Activated T-helper 17 cell treated with anti-CD3 and anti-CD28 coated beads, Interleukin-2, amount 50 U/mL, for 72 hours (primary cell): Measurements from ENCODE around the gene DHX32. TPM values are rescaled to one million over a fixed set of nuclear protein-coding genes. Genes with fewer than 3 reads are reported as not detected.

Source experiments
- ATAC-seq: fragments of 150-1000 bp; cut with Tn5 transposase; replicated peaks from 2 replicates; pipeline ENCODE4 v1.10.0; 2021; ENCODE audit warnings: mild to moderate bottlenecking, moderate library complexity
- H3K27ac Mint-ChIP-seq: one replicate; pipeline ENCODE4 v1.8.0; 2022; ENCODE audit warnings: mixed read lengths
- H3K27me3 Mint-ChIP-seq: one replicate; pipeline ENCODE4 v1.8.0; 2022; ENCODE audit warnings: mixed read lengths
- H3K36me3 Mint-ChIP-seq: one replicate; pipeline ENCODE4 v1.8.0; 2022; ENCODE audit warnings: low read depth, mild to moderate bottlenecking, mixed read lengths
- H3K4me1 Mint-ChIP-seq: one replicate; pipeline ENCODE4 v1.8.0; 2022; ENCODE audit warnings: mixed read lengths
- H3K4me3 Mint-ChIP-seq: one replicate; pipeline ENCODE4 v1.8.0; 2022; ENCODE audit warnings: mild to moderate bottlenecking, mixed read lengths
- H3K9me3 Mint-ChIP-seq: one replicate; pipeline ENCODE4 v1.8.0; 2022; ENCODE audit warnings: mixed read lengths
- total RNA-seq, 2 donors: library from RNA; stranded (reverse); gene quantifications; one replicate each; pipeline ENCODE4 v1.2.3, GENCODE V29; 2022

The DHX32 gene
- total RNA-seq, 2 donors from 2014 or later = 28.4 to 38.9 TPM

DNA sequence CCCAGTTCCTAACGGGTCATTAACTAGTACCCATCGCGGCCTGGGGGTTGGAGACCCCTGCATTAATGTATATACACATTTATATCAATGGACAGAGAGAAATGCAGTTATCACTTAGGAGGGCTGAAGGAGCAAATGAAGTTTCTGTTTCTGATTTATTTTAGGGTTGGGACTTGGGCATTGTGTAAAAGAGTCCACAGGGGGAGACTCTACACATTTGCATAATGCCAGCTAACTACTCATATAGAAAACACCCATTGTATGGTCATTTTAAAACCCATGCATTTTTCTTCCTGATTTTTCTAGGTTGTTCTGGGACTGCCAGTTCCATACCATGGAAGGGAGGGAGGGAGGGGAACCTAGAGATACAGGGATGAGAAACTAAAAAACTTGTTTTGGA is 34.2 kb downstream of the DHX32 start:
- no peak for ATAC-seq

DNA sequence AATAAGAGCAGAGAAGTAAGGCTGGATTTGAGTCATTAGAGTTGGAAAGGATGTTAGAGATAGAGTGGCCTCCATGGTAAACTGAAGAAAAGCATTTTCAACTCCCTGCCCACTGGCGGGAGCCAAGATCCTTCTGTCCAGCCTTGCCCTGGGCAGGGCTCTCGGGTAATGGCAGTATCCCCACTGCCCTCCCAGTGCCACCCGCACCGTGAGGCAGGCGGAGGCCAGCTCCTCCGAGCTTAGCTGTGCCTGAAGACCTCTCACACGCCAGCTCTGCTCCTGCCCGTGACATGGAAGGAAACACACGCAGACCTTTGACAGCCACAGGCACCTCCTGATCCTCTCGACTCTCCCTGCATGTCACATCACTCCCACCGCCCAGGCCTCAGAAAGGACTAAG is 35.5 kb downstream of the DHX32 start:
- no peaks in the 10 kb centered on the region for H3K9me3 Mint-ChIP-seq
- H3K27ac Mint-ChIP-seq = no peak overlapping the region
- H3K4me3 Mint-ChIP-seq = no peak overlapping the region
- no peaks in the 10 kb centered on the region for H3K4me1 Mint-ChIP-seq
- H3K27me3 Mint-ChIP-seq = no peaks in the 10 kb centered on the region
- no peak for ATAC-seq
- H3K36me3 Mint-ChIP-seq = peaks cover 51% of the 10 kb centered on the region

More for the DNA sequence above, 34.2 kb downstream of the DHX32 start:
- Mint-ChIP-seq H3K4me1 (no peaks in the 10 kb centered on the region), H3K4me3 (no peak overlapping the region), H3K27ac (no peak overlapping the region), H3K27me3 (no peaks in the 10 kb centered on the region), H3K9me3 (no peaks in the 10 kb centered on the region), H3K36me3 (peaks cover 51% of the 10 kb centered on the region)

DNA sequence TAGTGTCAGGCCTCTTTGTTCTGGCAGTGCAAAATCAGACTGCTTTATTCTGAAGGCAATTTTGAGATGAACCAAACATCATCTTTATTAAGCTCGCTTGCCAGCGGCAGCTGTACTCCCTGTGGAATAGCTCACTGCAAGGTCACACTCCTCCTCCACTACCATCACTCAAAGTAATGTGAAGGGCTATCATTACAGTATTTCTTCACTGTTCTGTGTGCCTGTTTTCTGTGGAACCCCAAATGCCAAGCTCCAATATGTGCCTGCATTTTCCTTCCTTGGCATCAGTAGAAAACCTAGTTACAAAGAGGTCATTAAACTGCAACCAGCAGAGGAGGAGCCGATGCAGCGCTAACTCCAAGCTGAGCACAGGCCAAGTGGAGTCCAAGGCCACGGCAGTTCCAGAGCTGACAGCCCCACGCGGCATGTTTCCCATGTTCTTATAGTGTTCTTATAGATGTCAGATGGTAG is 36.3 kb downstream of the DHX32 start:
- H3K36me3 Mint-ChIP-seq = peaks cover 51% of the 10 kb centered on the region
- H3K4me1 Mint-ChIP-seq = peaks cover 4% of the 10 kb centered on the region
- ATAC-seq = no peak
- H3K9me3 Mint-ChIP-seq = no peaks in the 10 kb centered on the region
- no peak overlapping the region for H3K4me3 Mint-ChIP-seq
- H3K27ac Mint-ChIP-seq = no peak overlapping the region
- no peaks in the 10 kb centered on the region for H3K27me3 Mint-ChIP-seq

DNA sequence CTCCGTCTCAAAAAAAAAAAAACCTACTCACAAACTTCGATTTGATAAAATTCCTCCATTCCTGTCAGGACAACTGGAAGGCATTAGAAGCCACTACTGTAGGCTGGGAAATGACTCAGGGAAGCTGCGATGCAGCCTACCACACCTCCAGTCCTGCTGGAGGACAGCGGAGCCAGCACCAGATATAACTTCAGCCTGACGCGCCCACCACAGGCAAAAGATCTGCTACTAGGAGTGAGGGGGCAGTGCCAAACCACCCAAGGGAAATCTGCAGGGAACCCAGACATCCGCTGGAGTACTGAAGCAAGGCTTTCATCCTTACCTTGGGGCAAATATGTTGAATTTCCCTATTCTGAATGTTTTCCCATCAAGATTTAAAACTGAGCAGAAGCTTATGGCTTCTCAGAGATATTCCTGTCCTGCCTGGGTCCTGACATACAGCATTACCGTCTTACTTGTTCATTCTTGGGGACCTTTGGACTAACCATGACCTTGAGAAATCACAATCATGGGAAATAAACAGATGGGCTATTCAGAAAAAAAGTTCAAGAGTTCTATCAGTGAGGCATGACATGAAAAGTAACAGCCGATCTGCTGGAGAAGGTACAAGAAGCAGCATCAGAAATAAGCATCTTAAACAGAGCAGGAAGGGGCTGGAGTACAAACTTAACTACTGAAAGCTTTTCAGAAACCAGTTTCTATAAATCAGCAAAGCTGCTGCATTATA is 37.3 kb downstream of the DHX32 start:
- ATAC-seq = no peak
- no peaks in the 10 kb centered on the region for H3K9me3 Mint-ChIP-seq
- peaks cover 51% of the 10 kb centered on the region for H3K36me3 Mint-ChIP-seq
- H3K4me3 Mint-ChIP-seq = no peak overlapping the region
- H3K4me1 Mint-ChIP-seq = peaks cover 4% of the 10 kb centered on the region
- no peaks in the 10 kb centered on the region for H3K27me3 Mint-ChIP-seq
- H3K27ac Mint-ChIP-seq = no peak overlapping the region

DNA sequence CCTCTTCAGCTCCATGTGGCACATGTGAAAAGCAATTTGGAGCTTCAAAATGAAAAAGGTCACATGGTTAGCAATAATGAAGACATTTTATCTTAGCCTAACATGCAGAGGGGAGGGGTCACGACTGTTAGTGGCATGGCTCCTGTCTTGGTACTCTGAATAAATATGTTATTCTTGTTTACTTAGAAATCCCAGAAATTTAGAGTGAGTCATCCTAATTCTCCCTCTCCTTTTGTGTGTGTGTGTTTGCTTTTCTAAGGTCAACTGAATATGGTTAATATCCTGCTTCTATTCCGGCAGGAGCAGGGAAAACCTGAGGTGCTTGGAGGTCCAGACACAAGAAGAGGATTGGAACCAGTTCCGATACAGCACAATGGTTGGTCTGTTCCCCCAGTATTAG is 40.1 kb downstream of the DHX32 start:
- H3K36me3 Mint-ChIP-seq = peaks cover 48% of the 10 kb centered on the region
- H3K4me1 Mint-ChIP-seq = peaks cover 4% of the 10 kb centered on the region
- no peak overlapping the region for H3K4me3 Mint-ChIP-seq
- ATAC-seq = no peak
- no peaks in the 10 kb centered on the region for H3K27me3 Mint-ChIP-seq
- H3K9me3 Mint-ChIP-seq = no peaks in the 10 kb centered on the region
- H3K27ac Mint-ChIP-seq = no peak overlapping the region

DNA sequence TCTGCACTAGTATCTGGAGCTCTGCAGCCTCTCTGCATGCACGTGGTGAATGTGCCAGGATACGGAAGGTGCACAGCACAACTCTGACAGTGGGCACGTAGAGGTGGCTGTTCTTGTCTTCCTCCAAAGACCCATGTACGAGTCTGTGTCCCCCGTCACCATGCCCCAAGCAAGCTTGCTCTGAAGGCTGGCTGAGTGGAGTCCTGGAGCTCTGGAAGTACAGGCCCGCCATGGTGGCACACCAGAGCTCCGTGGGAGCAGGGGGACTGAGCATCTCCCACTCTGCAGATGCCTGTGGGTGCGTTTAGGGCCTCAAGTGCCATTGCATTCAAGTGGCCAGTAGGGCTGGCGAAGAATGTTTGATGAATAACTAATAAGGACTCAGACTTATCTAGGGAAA is 40.7 kb downstream of the DHX32 start:
- Mint-ChIP-seq H3K4me1 (peaks cover 4% of the 10 kb centered on the region), H3K4me3 (no peak overlapping the region), H3K27me3 (no peaks in the 10 kb centered on the region), H3K9me3 (no peaks in the 10 kb centered on the region), H3K27ac (peak overlapping the region; percentile 57), H3K36me3 (peaks cover 48% of the 10 kb centered on the region)
- no peak for ATAC-seq

DNA sequence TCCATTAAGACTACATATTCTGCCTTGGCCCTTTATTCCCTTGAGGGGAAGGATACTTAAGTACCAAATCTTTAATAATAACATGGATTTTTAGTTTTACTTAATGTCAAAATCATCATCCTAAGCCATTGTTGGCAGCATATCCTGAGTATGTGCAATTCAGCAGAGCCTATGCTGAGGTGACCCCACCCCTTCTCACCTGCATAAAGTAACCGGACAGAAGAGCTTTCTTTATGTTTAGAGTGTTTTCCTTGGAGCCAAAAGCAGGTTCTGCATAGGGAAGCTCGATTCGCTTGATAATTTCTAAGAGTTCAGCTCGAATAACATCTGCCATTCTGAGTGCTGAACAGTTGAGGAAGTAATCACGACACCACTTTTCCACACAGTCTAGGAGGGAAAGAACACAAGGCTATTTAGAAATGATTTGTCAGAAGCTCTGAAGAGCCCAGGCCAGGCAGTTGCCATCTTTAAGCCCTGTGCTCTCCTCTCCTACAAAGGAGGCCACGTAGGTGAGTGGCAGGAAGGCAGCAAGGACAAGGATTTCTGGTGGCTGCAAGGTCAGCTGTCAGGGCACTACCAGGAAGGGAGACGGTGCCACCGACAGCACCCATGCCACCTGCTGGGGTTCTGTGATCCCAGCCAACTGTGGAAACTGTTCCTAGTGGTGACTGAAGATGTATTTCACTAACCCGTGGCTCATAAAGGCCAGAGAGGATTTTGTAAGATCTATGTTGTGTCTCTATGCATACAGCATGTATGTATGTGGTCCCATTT is 42.1 kb downstream of the DHX32 start:
- Mint-ChIP-seq H3K36me3 (peaks cover 45% of the 10 kb centered on the region), H3K9me3 (no peaks in the 10 kb centered on the region), H3K4me3 (no peak overlapping the region), H3K27me3 (no peaks in the 10 kb centered on the region), H3K4me1 (peaks cover 4% of the 10 kb centered on the region), H3K27ac (no peak overlapping the region)
- ATAC-seq = no peak

DNA sequence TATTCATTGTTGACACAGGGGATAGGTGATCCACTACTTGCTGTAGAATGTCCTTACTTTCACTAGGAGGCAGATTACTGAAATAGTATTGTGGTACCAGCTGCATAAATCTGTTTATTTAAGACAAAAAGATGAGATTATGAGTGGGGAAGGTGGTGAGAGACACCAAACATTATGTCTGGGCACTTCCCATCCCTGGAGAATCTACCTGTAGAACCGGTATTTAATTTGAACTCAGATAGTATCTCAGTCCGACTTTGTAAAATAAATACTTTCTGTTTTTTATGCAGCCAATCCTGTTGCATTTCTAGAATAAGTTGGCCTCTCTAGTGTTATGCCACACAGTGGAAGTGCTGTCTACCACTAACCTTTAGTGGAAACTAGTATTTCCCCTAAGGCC is 44.3 kb downstream of the DHX32 start:
- H3K27me3 Mint-ChIP-seq = no peaks in the 10 kb centered on the region
- peaks cover 32% of the 10 kb centered on the region for H3K36me3 Mint-ChIP-seq
- H3K27ac Mint-ChIP-seq = no peak overlapping the region
- H3K4me3 Mint-ChIP-seq = no peak overlapping the region
- H3K9me3 Mint-ChIP-seq = no peaks in the 10 kb centered on the region
- no peak for ATAC-seq
- peaks cover 4% of the 10 kb centered on the region for H3K4me1 Mint-ChIP-seq

DNA sequence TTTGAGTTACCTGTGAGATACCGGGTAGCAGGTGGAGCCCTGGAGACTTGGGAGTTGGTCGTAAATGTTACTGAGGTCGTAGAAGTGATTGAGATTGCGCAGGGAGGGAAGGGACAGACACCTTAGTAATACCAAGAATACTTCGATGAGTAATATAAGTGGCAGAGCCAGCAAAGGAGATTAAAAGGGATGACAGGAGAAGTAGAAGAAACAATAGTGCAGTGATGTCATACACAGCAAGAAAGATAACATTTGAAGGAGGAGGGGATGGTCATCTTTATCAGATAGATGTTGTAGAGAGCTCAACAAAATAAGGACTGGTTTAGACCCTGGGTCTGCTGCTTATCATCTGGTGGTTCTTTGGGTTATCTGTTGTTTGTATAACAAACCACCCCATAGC is 52.8 kb downstream of the DHX32 start:
- H3K4me3 Mint-ChIP-seq = peak overlapping the region; percentile 6
- peak overlapping the region; percentile 80 for H3K27ac Mint-ChIP-seq
- H3K4me1 Mint-ChIP-seq = peaks cover 17% of the 10 kb centered on the region
- peak; percentile 78 for ATAC-seq
- no peaks in the 10 kb centered on the region for H3K36me3 Mint-ChIP-seq
- no peaks in the 10 kb centered on the region for H3K9me3 Mint-ChIP-seq
- H3K27me3 Mint-ChIP-seq = no peaks in the 10 kb centered on the region

DNA sequence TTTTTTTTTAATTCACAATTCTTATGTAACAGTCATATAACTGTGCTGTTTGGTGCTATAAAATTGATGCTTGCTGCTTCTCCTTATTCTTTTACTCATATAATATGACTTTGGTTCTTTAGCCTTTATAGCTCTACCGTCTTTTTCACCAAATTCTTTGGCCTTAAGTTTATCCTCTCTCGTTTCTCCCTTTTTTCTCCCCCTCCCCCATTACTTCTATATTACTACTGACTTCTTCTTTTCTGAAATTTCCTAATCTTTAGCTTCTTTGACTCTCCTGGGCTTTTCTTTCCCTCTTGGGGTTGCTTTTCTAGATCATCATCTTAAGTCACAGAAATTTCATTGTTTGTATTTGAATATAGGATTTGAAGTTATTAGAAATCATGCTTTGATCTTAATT is 54.0 kb downstream of the DHX32 start:
- Mint-ChIP-seq H3K27ac (no peak overlapping the region), H3K27me3 (no peaks in the 10 kb centered on the region), H3K36me3 (no peaks in the 10 kb centered on the region), H3K4me3 (no peak overlapping the region), H3K9me3 (no peaks in the 10 kb centered on the region), H3K4me1 (peaks cover 17% of the 10 kb centered on the region)
- ATAC-seq = no peak

DNA sequence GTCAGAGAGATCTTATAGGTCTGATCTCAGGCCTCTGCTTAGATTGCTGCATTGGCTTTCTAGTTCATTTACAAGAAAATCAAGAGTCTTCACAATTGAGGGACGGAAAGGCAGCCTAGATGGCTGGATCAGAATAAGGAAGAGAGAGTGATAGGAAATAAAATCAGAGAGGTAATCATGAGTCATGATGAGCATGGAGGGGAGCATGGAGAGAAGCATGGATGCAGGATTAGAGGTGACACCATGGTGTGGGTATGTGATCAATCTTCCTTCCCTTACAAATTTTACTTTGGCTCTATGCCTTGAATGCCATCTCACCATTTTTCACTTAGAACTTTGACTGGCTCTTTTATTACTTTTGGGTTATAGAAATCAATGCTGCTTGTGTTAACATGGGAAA is 56.4 kb downstream of the DHX32 start:
- ATAC-seq = no peak

DNA sequence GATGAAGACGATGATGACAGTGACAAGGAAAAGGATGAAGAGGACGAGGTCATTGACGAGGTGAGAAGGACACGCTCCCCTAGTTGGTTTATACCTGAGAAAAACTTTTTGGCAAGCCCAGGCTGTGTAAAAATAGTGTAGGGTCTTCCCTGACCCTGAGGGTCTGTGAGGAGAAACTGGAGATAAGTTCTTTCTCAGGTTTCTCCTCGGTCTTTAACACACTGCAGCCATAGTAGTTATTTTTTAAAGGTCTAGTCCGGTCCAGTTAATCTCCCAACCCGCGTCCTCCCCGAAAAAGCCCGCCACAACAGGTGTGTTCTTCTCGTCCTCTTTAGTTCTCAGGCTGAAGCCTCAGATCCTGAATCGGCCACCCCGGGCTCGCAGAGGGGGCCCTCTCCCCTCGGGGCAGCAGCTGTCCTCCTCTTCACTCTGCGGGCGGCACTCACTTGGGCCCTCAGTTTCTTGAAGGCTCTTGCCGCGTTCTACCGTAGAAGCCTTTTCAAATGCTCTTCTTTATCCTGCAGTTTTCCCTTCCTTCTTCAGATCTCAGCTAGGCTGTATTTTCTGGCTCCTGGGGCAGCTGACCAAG is 57.3 kb downstream of the DHX32 start:
- no peaks in the 10 kb centered on the region for H3K9me3 Mint-ChIP-seq
- peaks cover 5% of the 10 kb centered on the region for H3K36me3 Mint-ChIP-seq
- peaks cover 22% of the 10 kb centered on the region for H3K4me1 Mint-ChIP-seq
- H3K27ac Mint-ChIP-seq = no peak overlapping the region
- ATAC-seq = no peak
- no peaks in the 10 kb centered on the region for H3K27me3 Mint-ChIP-seq
- no peak overlapping the region for H3K4me3 Mint-ChIP-seq

More for the DNA sequence above, 56.4 kb downstream of the DHX32 start:
- H3K36me3 Mint-ChIP-seq = peaks cover 5% of the 10 kb centered on the region
- no peak overlapping the region for H3K4me3 Mint-ChIP-seq
- no peak overlapping the region for H3K27ac Mint-ChIP-seq
- H3K27me3 Mint-ChIP-seq = no peaks in the 10 kb centered on the region
- peaks cover 22% of the 10 kb centered on the region for H3K4me1 Mint-ChIP-seq
- H3K9me3 Mint-ChIP-seq = no peaks in the 10 kb centered on the region

DNA sequence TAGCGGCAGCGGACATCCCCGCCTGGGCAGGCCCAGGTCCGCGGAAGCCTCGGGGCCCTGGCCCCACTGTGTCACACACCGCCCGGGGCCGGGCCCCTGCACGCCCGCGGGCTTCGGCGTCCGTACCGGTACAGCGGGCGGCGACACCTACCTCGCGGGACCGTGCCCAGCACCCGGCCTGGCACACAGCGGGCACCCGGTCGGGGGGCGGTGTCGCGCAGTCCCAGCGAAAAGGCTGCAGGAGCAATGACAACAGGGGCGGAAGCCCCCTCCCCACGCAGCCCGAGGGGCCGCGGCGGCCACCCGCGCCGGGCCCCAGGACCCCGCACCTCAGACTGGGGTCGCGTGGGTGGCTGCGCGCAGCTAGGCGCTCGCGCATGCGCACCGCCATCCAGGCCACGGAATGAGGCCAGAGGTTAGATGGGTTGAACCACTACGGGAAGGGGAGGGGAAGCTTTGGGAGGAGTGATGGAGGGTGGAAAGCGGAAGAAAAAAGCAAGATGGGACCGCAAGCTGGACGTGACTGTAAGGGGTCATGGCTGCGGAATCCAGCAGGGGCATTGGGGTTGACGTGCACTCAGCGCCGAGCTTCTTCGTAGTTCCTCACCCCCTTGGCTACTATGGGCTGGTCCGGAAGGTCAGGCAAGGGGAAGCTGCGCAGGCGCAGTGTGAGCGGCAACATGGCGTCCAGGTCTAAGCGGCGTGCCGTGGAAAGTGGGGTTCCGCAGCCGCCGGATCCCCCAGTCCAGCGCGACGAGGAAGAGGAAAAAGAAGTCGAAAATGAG is 58.0 kb downstream of the DHX32 start, which contains the start of the genes BCCIP and UROS:
TSS of gene BCCIP (plus strand) at position 669 of the 785 bp plus-strand sequence. CDS start at position 681, 12 bp downstream.
TSS of gene UROS (minus strand) at position 381 of the 785 bp plus-strand sequence. CDS start 6,759 bp downstream, outside the sequence.
- H3K4me1 Mint-ChIP-seq = peaks cover 17% of the 10 kb centered on the region
- H3K27me3 Mint-ChIP-seq = no peaks in the 10 kb centered on the region
- H3K27ac Mint-ChIP-seq = peak within 1 kb of the TSS; percentile 87
- peaks cover 5% of the 10 kb centered on the region for H3K36me3 Mint-ChIP-seq
- H3K4me3 Mint-ChIP-seq = no peak within 1 kb of the TSS
- ATAC-seq = peak; percentile 87
- H3K9me3 Mint-ChIP-seq = no peaks in the 10 kb centered on the region

DNA sequence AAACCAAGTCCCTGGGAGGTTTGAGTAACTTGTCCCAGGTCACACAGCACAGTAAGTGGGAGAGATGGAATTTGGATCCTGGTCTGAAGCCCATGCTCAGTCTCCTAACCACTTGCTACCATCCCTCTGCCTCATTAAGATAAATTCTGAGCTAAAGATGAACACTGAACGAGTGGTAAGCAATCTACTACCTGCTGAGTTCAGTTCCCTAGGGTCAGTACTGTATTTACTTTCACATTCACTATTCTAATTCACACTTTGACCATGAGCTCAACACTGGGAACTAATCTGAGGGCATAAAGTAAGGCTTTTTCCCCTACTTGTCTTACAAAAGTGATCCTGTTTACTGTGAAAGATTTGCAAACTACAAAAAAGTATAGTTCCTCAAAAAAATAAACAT is 60.4 kb downstream of the DHX32 start:
- H3K4me3 Mint-ChIP-seq = no peak overlapping the region
- no peaks in the 10 kb centered on the region for H3K27me3 Mint-ChIP-seq
- peaks cover 9% of the 10 kb centered on the region for H3K36me3 Mint-ChIP-seq
- peaks cover 7% of the 10 kb centered on the region for H3K4me1 Mint-ChIP-seq
- no peaks in the 10 kb centered on the region for H3K9me3 Mint-ChIP-seq
- ATAC-seq = no peak
- H3K27ac Mint-ChIP-seq = no peak overlapping the region
